NCI-H1105 (cell line): ENCODE data around the gene ADAMTSL3.

Experiments used
- DNase-seq: peaks from one replicate; lab custom pipeline; 2025; lab: John Stamatoyannopoulos, UW

ADAMTSL3 gene

GRCh38 chr15:83837945-83838571 lies 184.1 kb downstream of the ADAMTSL3 start:
- no peak for DNase-seq

- no peak for DNase-seq
Measured at GRCh38 chr15:83838763-83839162, 184.8 kb downstream of the ADAMTSL3 start.

GRCh38 chr15:83842281-83842680 lies 188.4 kb downstream of the ADAMTSL3 start:
- DNase-seq, result no peak

GRCh38 chr15:83843471-83843871 lies 189.5 kb downstream of the ADAMTSL3 start:
- DNase-seq, result no peak

GRCh38 chr15:83844742-83845141 lies 190.8 kb downstream of the ADAMTSL3 start:
- DNase-seq, result no peak

GRCh38 chr15:83845230-83845629 lies 191.3 kb downstream of the ADAMTSL3 start:
- DNase-seq, result no peak

GRCh38 chr15:83846847-83847246 lies 192.9 kb downstream of the ADAMTSL3 start:
- DNase-seq, result no peak

GRCh38 chr15:83848315-83849050 lies 194.6 kb downstream of the ADAMTSL3 start:
- DNase-seq, result no peak

- DNase-seq, result no peak
Measured at GRCh38 chr15:83850015-83850414, 196.1 kb downstream of the ADAMTSL3 start.

GRCh38 chr15:83850501-83851245 lies 196.8 kb downstream of the ADAMTSL3 start:
- DNase-seq, result no peak

GRCh38 chr15:83853232-83853631 lies 199.3 kb downstream of the ADAMTSL3 start:
- no peak for DNase-seq

- no peak for DNase-seq
Measured at GRCh38 chr15:83854321-83854720, 200.4 kb downstream of the ADAMTSL3 start.

- DNase-seq, result no peak
Measured at GRCh38 chr15:83854950-83855707, 201.2 kb downstream of the ADAMTSL3 start.

- DNase-seq, result no peak
Measured at GRCh38 chr15:83855956-83856355, 202.0 kb downstream of the ADAMTSL3 start.

GRCh38 chr15:83858820-83859505 lies 205.0 kb downstream of the ADAMTSL3 start:
- no peak for DNase-seq

GRCh38 chr15:83866692-83867091 lies 212.8 kb downstream of the ADAMTSL3 start:
- DNase-seq, result no peak

GRCh38 chr15:83869341-83869740 lies 215.4 kb downstream of the ADAMTSL3 start:
- no peak for DNase-seq

GRCh38 chr15:83871808-83872559 lies 218.1 kb downstream of the ADAMTSL3 start:
- DNase-seq, result no peak

- DNase-seq, result no peak
Measured at GRCh38 chr15:83873966-83874365, 220.0 kb downstream of the ADAMTSL3 start.

- DNase-seq, result no peak
Measured at GRCh38 chr15:83880529-83880928, 226.6 kb downstream of the ADAMTSL3 start.

- no peak for DNase-seq
Measured at GRCh38 chr15:83881156-83881555, 227.2 kb downstream of the ADAMTSL3 start.
